ENCODE measurements around the gene PDE11A. TPM values are rescaled to one million over a fixed set of nuclear protein-coding genes. Genes with fewer than 3 reads are reported as not detected.

PDE11A gene
- total RNA-seq, 1 experiment from 2014 or later: 0.13 TPM

DNA sequence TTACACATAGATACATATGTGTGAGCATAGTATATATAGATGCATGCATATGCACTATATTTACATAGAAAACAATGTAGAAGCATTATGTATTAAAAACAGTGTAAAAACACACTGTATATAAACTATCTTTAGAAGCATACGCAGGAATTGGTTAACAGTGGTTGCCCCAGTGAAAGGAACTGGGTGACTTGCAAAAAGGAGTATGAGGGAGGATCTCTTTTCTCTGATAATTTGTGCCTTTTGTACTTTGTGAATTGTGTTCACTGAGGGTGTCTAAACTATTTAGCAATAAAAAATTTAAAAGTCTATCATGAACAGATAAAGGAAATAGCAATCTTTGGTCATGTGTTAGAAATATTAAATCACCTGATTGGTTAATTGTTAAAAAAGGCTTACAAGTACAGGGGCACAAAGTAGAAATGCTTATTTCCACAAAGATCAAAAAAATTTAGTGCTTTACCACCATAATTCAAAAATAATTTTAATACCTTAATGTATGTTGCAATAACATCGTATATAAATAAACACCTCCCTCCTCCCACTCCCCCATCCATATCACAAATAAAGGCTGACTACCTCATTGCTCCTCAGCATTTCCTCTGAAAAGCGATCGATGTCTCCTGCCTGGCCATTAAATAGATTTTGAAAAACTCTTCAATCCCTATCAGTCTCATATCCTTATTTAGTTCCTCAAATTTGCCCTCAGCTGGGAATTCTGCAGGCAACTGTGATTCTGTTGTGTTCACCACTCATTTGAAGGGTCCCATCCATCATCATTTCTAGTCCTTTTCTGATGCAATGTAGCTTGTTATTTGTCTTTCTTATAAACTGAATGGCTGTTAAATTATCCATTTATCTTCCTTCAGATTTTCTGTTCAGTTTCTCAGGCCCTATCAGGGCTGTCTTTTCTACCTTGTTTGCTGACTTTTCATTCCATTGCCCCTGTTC is 422.7 kb downstream of the PDE11A start:
- Histone ChIP-seq H3K27ac (ENCODE audit: insufficient read length, low read depth, low read length) (no peak overlapping the region), H2BK120ac (ENCODE audit: low read depth, low read length, poor library complexity, severe bottlenecking) (no peak overlapping the region), H3K4me1 (ENCODE audit: insufficient read depth, low read length) (peaks cover 3% of the 10 kb centered on the region; the same call in 1 of the 2 replicates), H3K9me3 (ENCODE audit: control insufficient read depth, low read depth, low read length) (no peaks in the 10 kb centered on the region), H2AK5ac (ENCODE audit: insufficient read length, low read length) (no peak overlapping the region), H2AFZ (ENCODE audit: low read length) (no peak overlapping the region), H4K20me1 (ENCODE audit: control insufficient read depth, insufficient read depth, insufficient read length) (no peaks in the 10 kb centered on the region), H3K14ac (ENCODE audit: insufficient read depth, low read length) (no peak overlapping the region), H3K23ac (ENCODE audit: insufficient read length, low read depth, low read length) (no peak overlapping the region), H3K79me2 (ENCODE audit: insufficient read depth, low read length) (no peaks in the 10 kb centered on the region), H3T11ph (ENCODE audit: low read length) (no peak overlapping the region), H4K8ac (replicated peaks; ENCODE audit: insufficient read length, low read depth, low read length) (no peak overlapping the region), H2BK12ac (ENCODE audit: insufficient read length, low read depth, low read length) (no peak overlapping the region), H3K56ac (ENCODE audit: insufficient read length, low read depth, low read length) (no peak overlapping the region), H3K18ac (ENCODE audit: insufficient read length, low read depth, low read length) (no peak overlapping the region), H3K4me2 (ENCODE audit: insufficient read depth, insufficient read length, low read length) (no peak overlapping the region), H2BK20ac (ENCODE audit: low read depth, low read length, poor library complexity, severe bottlenecking) (no peak overlapping the region), H3K23me2 (ENCODE audit: insufficient read length, low read depth, low read length, poor library complexity, severe bottlenecking) (no peaks in the 10 kb centered on the region), H2BK15ac (ENCODE audit: low read depth, low read length) (no peak overlapping the region), H3K4ac (ENCODE audit: low read depth, low read length) (no peak overlapping the region), H3K9ac (ENCODE audit: extremely low read depth, insufficient read length, low read length) (no peak overlapping the region), H4K5ac (ENCODE audit: insufficient read length, low read depth, low read length) (no peak overlapping the region), H2BK5ac (ENCODE audit: insufficient read length, low read length) (no peak overlapping the region), H3K27me3 (ENCODE audit: insufficient read depth, low read length) (no peaks in the 10 kb centered on the region), H4K91ac (ENCODE audit: insufficient read length, low read depth, low read length) (no peak overlapping the region), H3K79me1 (ENCODE audit: insufficient read depth, low read depth, low read length, poor library complexity, severe bottlenecking) (no peaks in the 10 kb centered on the region)
- Mint-ChIP-seq H3K9me3 (peaks cover under 1% of the 10 kb centered on the region in 2 experiments; a peak in 4 of 5 replicates), H3K27me3 (ENCODE audit: low read depth) (peaks cover 21% of the 10 kb centered on the region), H3K4me1 (peaks cover 31% of the 10 kb centered on the region in 2 experiments), H3K4me3 (no peak overlapping the region), H3K36me3 (ENCODE audit: insufficient read depth in 1 of 3, low read depth in 3 of 3) (peaks cover 0 to 1% (median 0%) of the 10 kb centered on the region in 3 experiments; a peak in 1 of 7 replicates), H3K27ac (no peak overlapping the region)
- TF ChIP-seq, protein P1, sequence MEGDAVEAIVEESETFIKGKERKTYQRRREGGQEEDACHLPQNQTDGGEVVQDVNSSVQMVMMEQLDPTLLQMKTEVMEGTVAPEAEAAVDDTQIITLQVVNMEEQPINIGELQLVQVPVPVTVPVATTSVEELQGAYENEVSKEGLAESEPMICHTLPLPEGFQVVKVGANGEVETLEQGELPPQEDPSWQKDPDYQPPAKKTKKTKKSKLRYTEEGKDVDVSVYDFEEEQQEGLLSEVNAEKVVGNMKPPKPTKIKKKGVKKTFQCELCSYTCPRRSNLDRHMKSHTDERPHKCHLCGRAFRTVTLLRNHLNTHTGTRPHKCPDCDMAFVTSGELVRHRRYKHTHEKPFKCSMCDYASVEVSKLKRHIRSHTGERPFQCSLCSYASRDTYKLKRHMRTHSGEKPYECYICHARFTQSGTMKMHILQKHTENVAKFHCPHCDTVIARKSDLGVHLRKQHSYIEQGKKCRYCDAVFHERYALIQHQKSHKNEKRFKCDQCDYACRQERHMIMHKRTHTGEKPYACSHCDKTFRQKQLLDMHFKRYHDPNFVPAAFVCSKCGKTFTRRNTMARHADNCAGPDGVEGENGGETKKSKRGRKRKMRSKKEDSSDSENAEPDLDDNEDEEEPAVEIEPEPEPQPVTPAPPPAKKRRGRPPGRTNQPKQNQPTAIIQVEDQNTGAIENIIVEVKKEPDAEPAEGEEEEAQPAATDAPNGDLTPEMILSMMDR (conservative IDR thresholded peaks at IDR 0.05): no peak
- WGBS (ENCODE audit: extremely low coverage, insufficient read length, low lambda C conversion rate): no CpG with 5 or more reads among the region's 4 CpGs
- no peak for DNase-seq
